IPS DF 4.7 (cell line): ENCODE results near the gene CEL.
"Not testable (repeated sequence)": the region's sequence is repeated elsewhere in the genome, so short reads cannot be mapped to it uniquely, and the experiment has no call there.

Experiments
- DNase-seq: peaks from one replicate; pipeline ENCODE4 v3.0.0-alpha.2; 2013; ENCODE audit warnings: low spot score; ENCODE audit errors: extremely low read depth

The CEL gene

DNA sequence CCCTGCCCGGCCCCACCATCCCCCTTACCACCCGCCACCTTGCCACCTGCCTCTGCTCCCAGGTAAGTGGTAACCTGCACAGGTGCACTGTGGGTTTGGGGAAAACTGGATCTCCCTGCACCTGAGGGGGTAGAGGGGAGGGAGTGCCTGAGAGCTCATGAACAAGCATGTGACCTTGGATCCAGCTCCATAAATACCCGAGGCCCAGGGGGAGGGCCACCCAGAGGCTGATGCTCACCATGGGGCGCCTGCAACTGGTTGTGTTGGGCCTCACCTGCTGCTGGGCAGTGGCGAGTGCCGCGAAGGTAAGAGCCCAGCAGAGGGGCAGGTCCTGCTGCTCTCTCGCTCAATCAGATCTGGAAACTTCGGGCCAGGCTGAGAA is at the start of gene CEL:
Gene CEL, plus strand, starts transcription at position 218 of the 382 bp plus-strand sequence. Its CDS starts 22 bp downstream, at position 240.
- DNase-seq: not testable (repeated sequence)

DNA sequence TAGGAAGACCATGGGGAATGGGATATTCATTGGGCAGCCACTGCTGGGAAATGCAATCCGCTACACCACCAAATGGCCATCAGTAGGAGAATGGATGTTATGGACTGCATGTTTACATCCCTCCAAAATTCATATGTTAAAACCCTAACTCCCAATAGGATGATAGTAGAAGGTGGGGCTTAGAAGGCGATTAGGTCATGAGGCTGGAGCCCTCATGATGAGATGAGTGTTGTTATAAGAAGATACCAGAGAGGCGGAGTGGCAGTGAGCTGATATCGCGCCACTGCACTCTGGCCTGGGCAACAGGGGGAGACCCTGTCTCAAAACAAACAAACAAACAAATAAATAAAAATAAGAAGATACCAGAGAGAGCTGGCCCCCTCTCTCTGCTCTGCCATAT is 47.1 kb upstream of the CEL start:
- DNase-seq: no peak

DNA sequence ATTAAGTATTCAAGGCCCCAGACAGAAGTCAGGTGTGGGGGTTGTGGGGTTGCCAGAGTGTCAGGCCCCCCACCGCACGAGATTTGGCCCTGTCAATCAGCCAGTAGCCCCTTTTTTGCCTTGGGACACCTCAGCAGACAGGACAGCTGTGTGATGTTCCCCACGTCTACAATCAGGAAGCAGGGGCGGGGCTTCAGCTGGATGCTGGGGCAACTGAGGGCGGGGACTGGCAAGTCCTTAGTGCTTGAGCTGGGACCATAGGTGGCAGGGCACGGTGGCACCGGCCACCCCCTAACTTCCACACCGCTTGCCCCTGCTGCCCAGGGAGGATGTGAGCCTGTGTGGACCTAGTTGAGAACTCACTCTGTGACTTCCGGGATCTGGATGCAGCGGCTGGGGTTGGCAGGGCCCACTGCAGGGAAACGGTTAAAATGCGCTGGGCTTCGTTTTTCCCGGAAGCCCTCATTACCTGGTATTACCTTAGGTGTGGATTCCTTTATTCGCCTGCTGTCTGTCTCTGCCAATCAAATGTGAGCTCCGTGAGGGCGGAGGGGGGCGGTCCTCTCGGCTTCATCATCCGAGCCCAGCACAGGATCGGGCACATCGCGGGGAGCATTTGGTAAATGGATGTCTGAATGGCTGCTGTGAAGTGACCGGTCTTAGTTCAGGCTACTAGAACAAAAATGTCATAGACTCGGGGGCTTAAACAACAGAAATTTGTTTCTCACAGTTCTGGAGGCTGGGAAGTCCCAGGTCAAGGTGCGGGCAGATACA is 38.5 kb upstream of the CEL start:
- no peak for DNase-seq

DNA sequence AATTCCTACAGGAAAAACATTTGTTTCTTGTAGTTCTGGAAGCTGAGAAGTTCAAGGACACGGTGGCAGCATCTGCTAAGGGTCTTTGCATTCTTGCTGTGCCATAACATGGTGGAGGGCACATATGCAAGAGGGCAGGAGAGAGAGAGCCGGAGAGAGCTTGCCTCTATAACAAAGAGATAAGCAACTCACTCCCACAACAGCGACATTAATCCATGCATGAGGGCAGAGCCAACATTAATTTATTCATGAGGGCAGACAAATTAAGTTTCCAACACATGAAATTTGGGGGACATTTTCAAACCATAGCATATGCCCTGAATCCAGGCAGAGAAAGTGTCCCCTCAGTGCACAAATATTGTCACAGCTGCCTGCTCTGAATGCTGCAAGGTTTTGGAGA is 35.4 kb upstream of the CEL start:
- no peak for DNase-seq

DNA sequence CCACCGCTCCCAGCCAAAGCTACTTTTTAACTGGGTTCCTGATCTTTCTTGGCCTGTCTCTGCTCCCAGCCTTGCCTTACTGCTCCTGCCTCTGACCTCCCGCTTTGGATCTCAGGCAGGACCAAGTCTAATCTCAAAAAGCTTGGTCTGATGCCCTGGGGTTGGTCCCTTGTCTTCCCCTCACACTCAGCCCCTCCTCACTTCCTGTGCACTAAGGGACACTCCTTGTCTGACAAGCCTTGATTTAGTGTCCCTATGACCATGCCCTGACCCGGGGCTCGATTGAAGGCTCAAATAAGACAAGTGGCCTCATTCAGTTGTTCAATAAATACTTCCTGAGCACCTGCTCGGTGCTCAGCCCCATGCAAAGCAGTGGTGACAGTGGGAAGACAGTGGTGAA is 34.6 kb upstream of the CEL start:
- no peak for DNase-seq

DNA sequence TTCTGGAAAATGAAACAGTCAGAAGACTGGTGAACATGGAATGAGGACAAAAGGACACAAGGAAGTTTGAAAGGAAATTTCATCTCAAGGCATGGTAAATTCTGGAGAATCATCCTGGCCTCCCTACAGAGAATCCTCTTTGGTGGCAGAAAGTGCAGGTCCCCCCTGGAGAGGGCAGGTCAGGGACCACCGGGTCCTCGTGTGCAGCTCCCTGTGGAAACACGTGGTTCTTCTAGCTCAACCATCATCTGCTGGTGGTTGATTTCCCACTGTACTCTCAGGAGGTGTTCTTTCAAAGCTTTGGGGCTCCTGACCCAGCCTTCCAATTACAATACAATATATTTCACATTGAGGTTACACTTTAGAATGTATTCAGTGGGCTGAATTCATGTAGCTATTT is 33.6 kb upstream of the CEL start:
- DNase-seq: no peak

DNA sequence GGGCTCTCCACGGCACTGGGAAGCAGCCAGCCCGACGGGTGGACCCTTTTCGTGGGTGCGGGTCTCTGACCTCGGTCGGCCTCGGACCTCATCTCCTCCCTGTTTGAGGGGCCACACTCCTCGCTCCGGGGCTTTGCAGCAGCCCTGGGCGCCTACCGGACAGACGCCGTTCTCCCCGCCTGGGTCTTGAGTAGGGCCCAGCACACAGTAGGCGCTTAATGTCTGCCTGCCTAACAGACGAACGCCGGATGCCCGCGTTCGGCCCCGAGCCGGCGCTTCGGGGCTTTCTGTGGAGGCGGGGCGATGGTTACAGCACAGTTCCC is 31.8 kb upstream of the CEL start:
- no peak for DNase-seq

DNA sequence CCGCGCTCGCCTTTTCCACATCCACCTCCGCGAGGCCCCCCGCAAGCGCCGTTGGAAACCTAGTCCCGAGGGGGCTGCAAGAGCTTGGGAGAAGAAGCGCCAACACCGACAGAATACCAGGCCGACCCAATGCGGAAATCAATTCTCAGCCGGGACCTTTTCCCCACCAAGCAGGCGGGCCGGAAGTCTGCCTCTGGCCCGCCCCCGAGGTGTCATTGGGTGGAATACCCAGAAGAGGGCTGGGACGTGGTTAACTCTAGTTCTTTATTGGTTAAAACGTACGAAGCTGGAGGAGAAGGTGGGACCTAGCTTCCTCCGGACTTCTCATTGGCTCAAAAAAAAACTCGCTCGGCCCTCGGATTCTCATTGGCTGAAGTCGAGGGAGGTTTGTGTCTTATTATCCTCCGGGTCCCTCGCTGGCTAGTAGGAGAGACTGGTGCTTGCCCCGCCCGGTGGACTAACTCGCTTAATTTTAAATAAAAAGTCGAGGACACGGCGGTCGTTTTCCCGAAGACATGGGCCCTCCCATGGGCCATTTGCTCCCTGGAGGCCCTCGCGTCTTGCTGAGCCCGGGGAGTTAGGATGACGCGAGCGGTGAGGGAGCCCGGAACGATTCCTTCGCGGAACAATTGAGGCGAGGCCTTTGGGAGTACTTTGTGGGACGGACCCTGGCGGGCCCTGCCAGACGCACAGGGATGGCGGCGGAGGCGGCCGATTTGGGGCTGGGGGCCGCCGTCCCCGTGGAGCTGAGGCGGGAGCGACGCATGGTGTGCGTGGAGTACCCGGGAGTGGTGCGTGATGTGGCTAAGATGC is 31.3 kb upstream of the CEL start, which contains the start of gene GTF3C5:
Gene GTF3C5, plus strand, starts transcription at position 681 of the 813 bp plus-strand sequence. Its CDS starts 15 bp downstream, at position 696.
- peak; percentile 93 for DNase-seq

DNA sequence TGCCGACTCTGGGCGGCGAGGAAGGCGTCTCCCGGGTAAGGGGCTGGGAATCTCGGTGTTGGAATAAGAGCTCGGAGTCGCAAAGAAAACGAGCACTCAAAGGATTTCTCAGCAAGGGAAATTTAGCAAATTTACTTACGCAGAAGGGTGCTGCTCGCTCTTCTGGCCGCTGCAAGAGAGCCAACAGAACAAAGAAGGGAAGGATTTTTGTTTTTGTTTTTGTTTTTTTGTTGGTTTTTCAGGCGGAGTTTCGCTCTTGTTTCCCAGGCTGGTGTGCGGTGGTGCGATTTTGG is 30.7 kb upstream of the CEL start:
- DNase-seq: no peak

DNA sequence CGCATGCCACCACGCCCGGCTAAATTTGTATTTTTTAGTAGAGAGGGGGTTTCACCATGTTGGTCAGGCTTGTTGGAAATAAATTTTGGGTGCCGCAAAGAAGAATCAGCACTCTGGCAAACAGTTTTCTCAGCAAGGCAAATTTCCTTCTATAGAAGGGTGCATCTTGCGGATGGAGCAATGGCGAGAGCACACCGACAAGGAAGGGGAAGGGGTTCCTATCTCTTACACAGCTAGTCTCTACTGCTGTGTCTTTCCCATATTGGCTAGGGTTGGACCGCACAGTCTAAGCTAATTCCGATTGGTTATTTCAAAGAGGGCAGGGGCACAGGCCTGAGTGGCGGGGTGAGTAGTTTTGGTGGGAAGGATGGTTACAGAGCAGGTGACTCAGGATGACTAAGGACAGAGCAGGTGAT is 30.3 kb upstream of the CEL start:
- no peak for DNase-seq

DNA sequence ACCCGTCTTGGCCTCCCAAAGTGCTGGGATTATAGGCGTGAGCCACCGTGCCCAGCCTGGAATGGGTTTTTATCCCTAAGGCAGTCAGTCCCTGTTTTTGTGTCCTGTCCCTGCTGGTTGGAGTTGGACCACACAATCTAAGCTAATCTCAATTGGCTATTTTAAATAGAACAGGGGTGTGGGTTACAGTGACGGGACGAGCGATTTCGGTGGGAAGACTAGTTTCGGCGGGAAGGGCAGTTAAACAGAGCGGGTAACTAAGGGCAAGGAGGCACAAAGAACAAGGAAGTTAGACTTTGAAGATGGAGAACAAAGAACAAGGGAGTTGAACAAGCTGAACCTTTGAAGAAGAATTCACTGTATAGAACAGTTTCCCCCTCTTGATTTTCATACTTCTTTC is 29.6 kb upstream of the CEL start:
- DNase-seq: no peak

DNA sequence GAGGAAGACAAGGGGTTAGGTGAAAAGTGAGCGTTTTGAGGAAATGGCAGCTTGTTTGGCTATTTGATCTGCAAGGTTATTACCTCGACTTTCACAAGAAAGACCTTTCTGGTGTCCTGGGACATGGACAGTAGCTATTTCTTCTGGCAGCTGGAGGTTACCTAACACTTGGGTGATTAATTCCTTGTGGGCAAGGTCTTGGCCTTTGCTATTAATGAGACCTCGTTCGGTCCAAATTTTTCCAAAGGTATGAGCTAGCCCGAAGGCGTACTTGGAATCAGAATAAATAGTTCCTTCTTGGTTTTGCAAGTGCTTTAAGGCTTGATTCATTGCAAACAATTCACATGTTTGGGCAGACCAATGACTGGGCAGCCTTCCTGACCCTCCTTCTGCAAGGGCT is 26.1 kb upstream of the CEL start:
- DNase-seq: no peak

DNA sequence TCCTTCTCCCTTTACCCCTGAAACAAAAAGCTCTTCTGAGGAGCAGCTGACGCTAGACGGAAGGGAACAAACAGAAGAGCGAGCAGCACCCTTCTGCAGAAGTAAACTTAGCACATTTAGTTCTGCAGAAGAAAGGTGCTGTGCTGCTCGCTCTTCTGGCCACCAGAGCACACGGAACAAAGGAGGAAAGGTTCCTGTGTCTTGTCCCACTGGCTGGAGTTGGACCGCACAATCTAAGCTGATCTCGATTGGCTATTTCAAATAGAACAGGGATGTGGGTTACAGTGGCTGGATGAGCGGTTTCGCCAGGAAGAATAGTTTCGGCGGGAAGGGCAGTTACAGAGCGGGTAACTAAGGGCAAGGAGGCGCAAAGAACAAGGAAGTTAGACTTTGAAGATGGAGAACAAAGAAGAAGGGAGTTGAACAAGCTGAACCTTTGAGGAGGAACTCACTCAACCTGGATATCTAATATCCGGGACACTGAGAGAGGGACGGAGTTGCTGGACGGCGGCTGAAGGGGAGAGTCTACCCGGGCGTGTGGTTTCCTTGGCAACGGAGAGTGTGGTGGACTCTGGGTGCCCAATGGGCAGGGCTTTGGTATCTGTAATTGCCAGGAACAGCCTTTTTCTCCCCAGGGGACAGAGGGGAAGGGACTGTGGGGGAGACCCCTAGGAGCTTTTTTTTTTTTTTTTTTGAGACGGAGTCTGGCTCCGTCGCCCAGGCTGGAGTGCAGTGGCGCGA is 23.8 kb upstream of the CEL start:
- no peak for DNase-seq

DNA sequence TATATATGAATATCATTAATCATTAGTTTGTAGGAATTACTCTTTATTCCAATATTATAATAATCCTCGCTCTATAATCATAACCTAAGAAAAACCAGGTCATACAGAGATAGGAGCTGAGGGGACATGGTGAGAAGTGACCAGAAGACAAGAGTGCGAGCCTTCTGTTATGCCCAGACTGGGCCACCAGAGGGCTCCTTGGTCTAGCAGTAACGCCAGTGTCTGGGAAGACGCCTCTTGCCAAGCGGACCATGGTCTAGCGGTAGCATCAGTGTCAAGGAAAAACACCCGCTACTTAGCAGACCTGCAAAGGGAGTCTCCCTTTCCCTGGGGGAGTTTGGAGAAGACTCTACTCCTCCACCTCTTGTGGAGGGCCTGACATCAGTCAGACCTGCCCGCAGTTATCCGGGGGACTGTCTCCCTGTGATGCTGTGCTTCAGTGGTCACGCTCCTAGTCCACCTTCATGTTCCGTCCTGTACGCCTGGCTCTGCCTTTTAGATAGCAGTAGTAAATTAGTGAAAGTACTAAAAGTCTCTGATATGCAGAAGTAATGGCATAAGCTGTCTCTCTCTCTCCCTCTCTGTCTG is 20.8 kb upstream of the CEL start:
- DNase-seq: not testable (repeated sequence)

DNA sequence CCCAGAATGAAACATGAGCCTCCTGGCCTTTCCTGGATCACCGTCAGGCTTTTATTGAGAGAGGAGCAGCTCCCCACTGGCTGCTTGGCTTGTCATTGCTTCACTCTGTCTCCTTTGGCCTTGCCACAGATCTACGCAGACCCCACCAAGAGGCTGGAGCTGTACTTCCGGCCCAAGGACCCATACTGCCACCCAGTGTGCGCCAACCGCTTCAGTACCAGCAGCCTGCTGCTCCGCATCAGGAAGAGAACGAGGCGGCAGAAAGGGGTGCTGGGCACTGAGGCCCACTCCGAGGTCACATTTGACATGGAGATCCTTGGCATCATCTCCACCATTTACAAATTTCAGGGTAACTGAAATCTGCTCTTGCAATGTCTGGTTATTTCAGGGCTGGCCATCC is 19.8 kb upstream of the CEL start:
- no peak for DNase-seq

DNA sequence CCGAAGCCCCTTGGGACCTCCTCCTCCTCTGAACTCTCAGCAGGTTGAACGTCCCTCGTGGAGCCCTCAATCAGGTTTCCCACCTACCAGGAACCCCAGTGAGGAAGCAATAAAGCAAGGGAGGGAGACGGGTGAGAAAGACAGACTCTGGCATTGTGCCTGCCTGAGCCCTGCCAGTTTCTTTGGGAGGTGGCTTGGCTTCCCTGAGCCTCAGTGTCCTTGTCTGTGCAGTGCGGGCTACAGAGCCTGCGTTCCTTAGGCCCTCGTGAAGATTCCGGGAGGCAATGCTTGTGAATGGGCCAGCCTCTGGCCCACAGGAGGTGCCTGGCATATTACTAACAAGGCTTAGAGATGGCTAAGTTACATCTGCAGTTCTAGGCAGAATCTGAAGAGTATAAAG is 19.1 kb upstream of the CEL start:
- no peak for DNase-seq

DNA sequence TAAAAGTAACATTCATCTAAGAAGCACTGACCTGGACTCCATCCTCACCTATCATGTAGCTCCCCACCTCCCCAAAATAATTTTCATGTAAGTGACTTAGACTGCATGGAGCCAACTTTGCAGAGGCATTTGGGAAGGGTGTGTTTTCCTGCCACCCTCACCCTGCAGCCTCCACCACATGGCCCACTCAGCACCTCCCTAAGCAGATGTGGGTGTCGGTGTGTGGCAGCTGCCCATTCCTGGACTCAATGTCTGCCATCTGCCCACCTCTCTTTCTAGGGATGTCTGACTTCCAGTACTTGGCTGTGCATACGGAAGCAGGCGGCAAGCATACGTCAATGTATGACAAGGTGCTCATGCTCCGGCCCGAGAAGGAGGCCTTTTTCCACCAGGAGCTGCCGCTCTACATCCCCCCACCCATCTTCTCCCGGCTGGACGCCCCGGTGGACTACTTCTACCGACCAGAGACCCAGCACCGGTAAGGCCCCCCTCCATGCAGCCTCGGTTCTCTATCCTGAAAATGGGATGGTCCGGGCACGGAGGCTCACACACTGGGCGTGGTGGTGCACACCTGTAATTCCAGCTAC is 18.2 kb upstream of the CEL start:
- no peak for DNase-seq

DNA sequence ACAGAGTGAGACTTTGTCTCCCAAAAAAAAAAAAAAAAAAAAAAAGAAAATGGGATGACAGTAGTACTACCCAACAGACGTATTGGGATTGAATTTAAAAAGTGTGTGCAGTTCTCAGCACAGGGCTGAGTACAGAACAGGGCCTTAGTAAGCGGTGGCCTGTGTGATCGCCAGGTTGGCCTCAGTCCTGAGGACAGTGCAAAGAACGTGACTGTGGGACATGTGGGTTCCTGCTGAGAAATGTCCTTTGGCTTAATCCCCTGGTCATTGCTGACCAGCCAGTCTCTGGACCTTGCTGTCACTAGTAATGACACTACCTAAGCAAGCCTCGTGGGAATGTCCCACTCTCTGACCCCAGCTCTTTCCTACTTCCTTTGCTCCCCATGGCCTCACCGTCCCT is 17.7 kb upstream of the CEL start:
- no peak for DNase-seq

DNA sequence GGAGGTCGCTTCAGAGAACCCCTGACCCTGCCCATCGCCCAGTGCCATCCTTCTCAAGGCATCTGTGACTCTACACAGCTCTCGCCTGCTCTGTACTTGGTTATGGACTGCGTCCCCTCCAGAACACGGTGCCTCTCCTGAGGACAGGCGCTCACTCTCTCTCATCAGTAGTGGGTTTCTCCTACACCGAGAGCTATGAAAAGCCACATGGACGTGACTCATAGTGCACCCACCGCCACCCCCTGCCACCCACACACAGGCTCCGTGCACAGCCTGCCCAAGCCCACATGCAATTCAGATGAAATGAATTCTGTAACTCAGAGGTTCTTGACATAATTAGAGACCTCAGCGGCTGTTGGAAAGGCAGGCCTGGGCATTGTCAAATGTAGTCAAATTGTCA is 17.1 kb upstream of the CEL start:
- no peak for DNase-seq

DNA sequence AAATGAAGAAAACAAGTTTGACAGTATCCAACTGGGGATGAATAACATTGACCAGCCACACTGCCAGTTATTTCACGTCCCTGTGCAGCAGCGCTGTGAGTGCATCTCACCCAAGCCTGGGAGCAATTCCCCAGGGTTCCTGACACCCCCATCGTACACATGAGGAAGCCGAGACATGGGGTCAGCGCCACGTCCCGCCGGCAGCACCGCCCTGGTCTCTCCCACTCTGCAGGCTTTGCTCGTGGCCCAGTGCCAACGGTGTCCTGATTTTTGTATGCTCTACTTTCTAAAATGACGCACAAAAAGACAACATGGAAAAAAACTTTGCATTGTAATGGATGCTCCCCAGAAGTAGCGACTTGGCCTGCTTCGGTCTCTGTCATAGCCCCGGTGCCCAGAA is 16.6 kb upstream of the CEL start:
- no peak for DNase-seq

DNA sequence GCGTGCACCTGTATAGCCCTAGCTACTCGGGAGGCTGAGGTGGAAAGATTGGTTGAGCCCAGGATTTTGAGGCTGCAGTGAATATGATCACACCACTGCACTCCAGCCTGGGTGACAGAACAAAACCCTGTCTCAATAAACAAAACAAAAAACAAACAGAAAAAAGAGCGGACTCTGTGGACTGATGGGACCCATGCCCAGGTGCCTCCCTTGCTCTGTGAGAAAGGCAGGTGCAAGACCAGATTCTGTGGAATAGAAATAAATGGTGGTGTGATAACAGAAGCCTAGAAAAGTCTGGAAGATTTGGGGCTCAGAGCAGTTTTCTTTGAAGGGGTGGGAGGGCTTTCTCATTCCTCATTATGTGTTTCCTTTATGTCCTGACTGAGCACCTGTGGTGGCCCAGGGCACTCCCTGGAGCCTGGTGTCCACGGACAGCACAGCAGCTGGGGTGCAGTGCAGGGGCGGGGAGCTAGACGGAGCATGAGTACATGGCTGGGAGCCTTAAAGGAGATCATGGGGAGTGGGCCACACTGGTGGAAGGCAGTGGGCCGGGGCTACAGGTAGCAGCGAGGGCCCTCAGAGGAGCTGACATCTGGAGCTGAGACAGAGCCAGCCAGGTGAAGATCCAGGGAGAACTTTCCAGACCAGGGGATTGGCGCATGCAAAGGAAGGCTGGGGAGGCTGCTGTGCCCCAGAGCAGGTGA is 15.4 kb upstream of the CEL start:
- no peak for DNase-seq
